ENCODE measurements around the gene AKAP13.

AKAP13 gene

DNA sequence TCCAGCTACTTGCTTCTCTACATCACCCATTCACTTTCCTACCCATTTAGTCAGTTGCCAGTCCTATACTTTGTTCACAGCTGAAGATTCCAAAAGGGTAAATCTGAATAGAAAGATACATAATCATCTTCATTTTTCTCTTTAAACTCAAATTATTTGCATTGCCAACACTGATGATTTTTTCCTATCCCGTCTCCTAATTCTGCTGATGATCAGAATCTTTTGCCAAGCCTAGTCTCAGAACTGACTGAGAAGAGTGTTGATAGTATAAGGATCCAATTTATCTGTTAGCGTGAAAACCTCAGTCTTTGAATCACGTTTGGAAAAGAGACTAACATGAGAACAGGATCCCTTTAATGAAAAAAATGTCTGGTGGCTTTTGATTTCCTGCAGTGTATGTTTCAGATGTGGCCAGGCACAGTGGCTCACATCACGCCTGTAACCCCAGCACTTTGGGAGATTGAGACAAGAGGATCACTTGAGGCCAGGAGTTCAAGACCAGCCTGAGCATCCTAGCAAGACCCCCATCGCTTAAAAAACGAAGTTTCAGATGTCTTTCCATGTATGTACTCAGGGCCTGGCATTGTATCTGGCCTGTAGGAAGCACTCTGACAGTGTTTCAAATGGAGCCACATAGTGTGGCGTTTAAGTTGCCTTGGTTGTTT lies 244.9 kb downstream of the AKAP13 start:
- no peak overlapping the region for H2AFZ ChIP-seq (ENCODE audit: low read depth, low read length, severe bottlenecking)
- H3K9me3 ChIP-seq (ENCODE audit: insufficient read depth, low read length) = no peaks in the 10 kb centered on the region
- peaks cover 14% of the 10 kb centered on the region; the same call in 1 of the 2 replicates for H3K36me3 ChIP-seq (ENCODE audit: low read length)
- TF ChIP-seq EZH2phosphoT487 (conservative IDR thresholded peaks at IDR 0.05; ENCODE audit: low read length) = no peak
- TF ChIP-seq, protein P1, sequence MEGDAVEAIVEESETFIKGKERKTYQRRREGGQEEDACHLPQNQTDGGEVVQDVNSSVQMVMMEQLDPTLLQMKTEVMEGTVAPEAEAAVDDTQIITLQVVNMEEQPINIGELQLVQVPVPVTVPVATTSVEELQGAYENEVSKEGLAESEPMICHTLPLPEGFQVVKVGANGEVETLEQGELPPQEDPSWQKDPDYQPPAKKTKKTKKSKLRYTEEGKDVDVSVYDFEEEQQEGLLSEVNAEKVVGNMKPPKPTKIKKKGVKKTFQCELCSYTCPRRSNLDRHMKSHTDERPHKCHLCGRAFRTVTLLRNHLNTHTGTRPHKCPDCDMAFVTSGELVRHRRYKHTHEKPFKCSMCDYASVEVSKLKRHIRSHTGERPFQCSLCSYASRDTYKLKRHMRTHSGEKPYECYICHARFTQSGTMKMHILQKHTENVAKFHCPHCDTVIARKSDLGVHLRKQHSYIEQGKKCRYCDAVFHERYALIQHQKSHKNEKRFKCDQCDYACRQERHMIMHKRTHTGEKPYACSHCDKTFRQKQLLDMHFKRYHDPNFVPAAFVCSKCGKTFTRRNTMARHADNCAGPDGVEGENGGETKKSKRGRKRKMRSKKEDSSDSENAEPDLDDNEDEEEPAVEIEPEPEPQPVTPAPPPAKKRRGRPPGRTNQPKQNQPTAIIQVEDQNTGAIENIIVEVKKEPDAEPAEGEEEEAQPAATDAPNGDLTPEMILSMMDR (IDR thresholded peaks at IDR 0.05; ENCODE audit: insufficient read depth, low read length, poor library complexity, severe bottlenecking) = no peak
- H3F3A ChIP-seq (ENCODE audit: insufficient read depth) = no peaks in the 10 kb centered on the region; the same call in 1 of the 2 replicates
- H3K4me2 ChIP-seq (ENCODE audit: low read depth, low read length, poor library complexity, severe bottlenecking) = no peak overlapping the region
- no peak overlapping the region for H3K27ac ChIP-seq (ENCODE audit: low read depth, low read length)
- peaks cover 52% of the 10 kb centered on the region for H3K79me2 ChIP-seq (ENCODE audit: insufficient read depth, low read length)
- H3K9ac ChIP-seq (ENCODE audit: low read length) = no peak overlapping the region
- no peak overlapping the region for H3K4me3 ChIP-seq (ENCODE audit: insufficient read depth, low read length, poor library complexity, severe bottlenecking)
- H3K27me3 ChIP-seq (ENCODE audit: low read length) = no peaks in the 10 kb centered on the region
- no peaks in the 10 kb centered on the region for H4K20me1 ChIP-seq (ENCODE audit: low read depth, low read length)
- no peaks in the 10 kb centered on the region for H3K9me2 ChIP-seq (replicated peaks; ENCODE audit: insufficient read depth, low read length)

DNA sequence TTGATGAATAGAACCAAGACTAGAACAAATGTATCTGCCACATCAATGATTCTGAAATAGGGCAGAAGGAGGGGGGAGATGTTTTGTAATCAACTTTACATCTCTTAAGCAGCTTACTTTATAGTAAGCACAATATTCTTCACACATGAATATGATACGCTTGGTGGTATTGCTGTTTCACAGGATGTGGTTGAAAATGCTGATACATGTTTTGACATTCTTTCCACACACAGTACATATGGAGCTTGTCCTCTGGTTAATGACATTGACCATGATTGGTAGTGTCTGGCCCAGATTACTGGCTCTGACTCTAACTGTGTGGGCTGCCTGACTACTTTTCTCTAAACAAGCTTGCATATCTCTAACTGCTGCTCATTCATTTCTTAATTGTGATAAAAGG lies 245.5 kb downstream of the AKAP13 start:
- H3K9me3 ChIP-seq (ENCODE audit: insufficient read depth, low read length) = no peaks in the 10 kb centered on the region
- no peaks in the 10 kb centered on the region; the same call in 1 of the 2 replicates for H3F3A ChIP-seq (ENCODE audit: insufficient read depth)
- no peaks in the 10 kb centered on the region for H3K27me3 ChIP-seq (ENCODE audit: low read length)
- peaks cover 47% of the 10 kb centered on the region for H3K79me2 ChIP-seq (ENCODE audit: insufficient read depth, low read length)
- H4K20me1 ChIP-seq (ENCODE audit: low read depth, low read length) = no peaks in the 10 kb centered on the region
- no peak overlapping the region for H3K4me3 ChIP-seq (ENCODE audit: insufficient read depth, low read length, poor library complexity, severe bottlenecking)
- H3K27ac ChIP-seq (ENCODE audit: low read depth, low read length) = no peak overlapping the region
- H3K9ac ChIP-seq (ENCODE audit: low read length) = no peak overlapping the region
- H3K4me2 ChIP-seq (ENCODE audit: low read depth, low read length, poor library complexity, severe bottlenecking) = no peak overlapping the region
- TF ChIP-seq, protein P1 (IDR thresholded peaks at IDR 0.05; ENCODE audit: insufficient read depth, low read length, poor library complexity, severe bottlenecking) = no peak
- TF ChIP-seq EZH2phosphoT487 (conservative IDR thresholded peaks at IDR 0.05; ENCODE audit: low read length) = no peak
- H3K9me2 ChIP-seq (replicated peaks; ENCODE audit: insufficient read depth, low read length) = no peaks in the 10 kb centered on the region
- peaks cover 19% of the 10 kb centered on the region; the same call in 1 of the 2 replicates for H3K36me3 ChIP-seq (ENCODE audit: low read length)
- no peak overlapping the region for H2AFZ ChIP-seq (ENCODE audit: low read depth, low read length, severe bottlenecking)

DNA sequence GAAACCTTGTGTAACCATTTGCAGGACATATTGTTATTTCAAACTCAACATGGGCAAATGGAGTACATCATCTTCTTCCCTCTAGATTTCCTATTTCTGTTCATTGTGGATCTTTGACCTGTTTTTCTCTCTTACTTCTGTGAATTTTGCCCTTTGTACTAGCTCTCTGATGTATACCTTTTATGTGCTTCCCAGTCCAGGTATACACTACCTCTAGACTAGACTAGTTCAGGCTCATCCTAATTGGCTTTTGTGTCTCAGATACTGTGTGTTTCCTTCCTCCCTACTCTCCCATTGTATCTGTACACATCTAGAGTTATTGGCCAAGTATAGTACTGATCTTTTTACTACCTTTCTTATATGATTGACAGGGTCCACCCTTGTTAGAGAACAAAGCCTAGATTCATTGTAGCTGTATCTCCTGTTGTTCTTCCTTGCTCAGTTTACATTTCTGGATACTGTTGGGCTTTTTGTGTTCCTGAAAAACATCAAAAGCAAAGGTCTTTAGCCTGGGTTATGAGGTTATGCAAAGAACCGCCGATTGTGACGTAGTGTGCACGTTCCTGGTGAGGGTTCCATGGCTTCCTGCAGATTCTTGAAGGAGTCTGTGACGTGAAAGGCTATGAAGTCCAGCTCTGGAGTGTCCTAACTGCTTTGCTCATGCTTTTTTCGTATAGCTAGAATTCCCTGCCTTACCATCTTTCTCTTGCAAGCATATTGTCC lies 247.0 kb downstream of the AKAP13 start:
- TF ChIP-seq EZH2phosphoT487 (conservative IDR thresholded peaks at IDR 0.05; ENCODE audit: low read length) = no peak
- TF ChIP-seq, protein P1 (IDR thresholded peaks at IDR 0.05; ENCODE audit: insufficient read depth, low read length, poor library complexity, severe bottlenecking) = no peak
- Histone ChIP-seq H3K9me3 (ENCODE audit: insufficient read depth, low read length) (no peaks in the 10 kb centered on the region), H3K27ac (ENCODE audit: low read depth, low read length) (no peak overlapping the region), H4K20me1 (ENCODE audit: low read depth, low read length) (no peaks in the 10 kb centered on the region), H3K4me2 (ENCODE audit: low read depth, low read length, poor library complexity, severe bottlenecking) (no peak overlapping the region), H3K27me3 (ENCODE audit: low read length) (no peaks in the 10 kb centered on the region), H3K4me3 (ENCODE audit: insufficient read depth, low read length, poor library complexity, severe bottlenecking) (no peak overlapping the region), H2AFZ (ENCODE audit: low read depth, low read length, severe bottlenecking) (no peak overlapping the region), H3K9ac (ENCODE audit: low read length) (no peak overlapping the region), H3K36me3 (ENCODE audit: low read length) (peaks cover 20% of the 10 kb centered on the region; the same call in 1 of the 2 replicates), H3K79me2 (ENCODE audit: insufficient read depth, low read length) (peaks cover 31% of the 10 kb centered on the region), H3F3A (ENCODE audit: insufficient read depth) (peaks cover 5% of the 10 kb centered on the region; the same call in 1 of the 2 replicates), H3K9me2 (replicated peaks; ENCODE audit: insufficient read depth, low read length) (no peaks in the 10 kb centered on the region)

All from SU-DHL-6 (cell line).